GM12873 (cell line): ENCODE data around the gene RHOC.

ENCODE experiments used
- TF ChIP-seq, protein P1 (sequence below): IDR thresholded peaks from 2 replicates; pipeline ENCODE4 v1.5.1; 2012; ENCODE audit warnings: low read depth, mild to moderate bottlenecking, moderate library complexity, low read length, control low read depth; ENCODE audit not compliant: insufficient read depth; ENCODE audit errors: missing control alignments

RHOC gene

DNA sequence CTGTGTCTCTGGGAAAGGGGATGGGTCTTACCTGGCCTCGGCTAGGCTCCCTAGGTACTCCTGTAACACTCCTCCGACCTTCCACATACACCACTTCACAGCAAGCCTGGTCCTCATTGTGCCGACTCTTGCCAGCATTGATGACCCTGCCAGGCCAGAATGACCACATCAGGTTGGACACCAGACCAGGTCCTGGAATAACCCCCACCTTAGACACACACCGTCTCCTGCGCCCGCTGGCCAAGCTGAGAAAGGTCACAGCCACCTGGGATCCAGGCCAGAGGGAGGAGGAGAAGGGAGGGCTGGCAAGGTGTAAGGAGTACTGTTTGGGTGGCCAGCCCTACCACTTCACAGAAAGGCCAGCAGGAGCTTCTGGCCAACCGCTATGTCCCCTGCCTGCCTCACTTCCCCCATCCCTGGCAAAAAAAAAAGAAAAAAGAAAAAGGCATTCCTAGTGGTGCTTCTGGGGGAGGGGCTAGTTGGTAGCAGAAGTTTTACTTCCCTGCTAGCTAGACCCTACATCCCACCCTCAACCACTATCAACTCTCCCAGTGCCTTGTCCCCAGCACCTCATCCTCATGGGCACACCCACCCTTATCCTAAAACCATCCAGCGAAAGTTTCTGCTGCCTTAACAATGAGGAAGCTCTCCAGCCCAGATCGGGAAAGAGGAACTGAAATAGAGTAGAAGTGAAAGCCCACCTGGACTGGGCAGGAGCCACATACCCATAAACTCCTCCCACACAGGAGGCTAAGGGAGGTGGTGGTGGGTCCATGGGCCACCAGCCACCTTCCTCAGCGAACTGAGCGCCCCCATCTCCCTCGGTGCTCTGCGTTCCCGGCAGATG, 6.8 kb upstream of the RHOC start:
- TF ChIP-seq, protein P1, sequence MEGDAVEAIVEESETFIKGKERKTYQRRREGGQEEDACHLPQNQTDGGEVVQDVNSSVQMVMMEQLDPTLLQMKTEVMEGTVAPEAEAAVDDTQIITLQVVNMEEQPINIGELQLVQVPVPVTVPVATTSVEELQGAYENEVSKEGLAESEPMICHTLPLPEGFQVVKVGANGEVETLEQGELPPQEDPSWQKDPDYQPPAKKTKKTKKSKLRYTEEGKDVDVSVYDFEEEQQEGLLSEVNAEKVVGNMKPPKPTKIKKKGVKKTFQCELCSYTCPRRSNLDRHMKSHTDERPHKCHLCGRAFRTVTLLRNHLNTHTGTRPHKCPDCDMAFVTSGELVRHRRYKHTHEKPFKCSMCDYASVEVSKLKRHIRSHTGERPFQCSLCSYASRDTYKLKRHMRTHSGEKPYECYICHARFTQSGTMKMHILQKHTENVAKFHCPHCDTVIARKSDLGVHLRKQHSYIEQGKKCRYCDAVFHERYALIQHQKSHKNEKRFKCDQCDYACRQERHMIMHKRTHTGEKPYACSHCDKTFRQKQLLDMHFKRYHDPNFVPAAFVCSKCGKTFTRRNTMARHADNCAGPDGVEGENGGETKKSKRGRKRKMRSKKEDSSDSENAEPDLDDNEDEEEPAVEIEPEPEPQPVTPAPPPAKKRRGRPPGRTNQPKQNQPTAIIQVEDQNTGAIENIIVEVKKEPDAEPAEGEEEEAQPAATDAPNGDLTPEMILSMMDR, result no peak

DNA sequence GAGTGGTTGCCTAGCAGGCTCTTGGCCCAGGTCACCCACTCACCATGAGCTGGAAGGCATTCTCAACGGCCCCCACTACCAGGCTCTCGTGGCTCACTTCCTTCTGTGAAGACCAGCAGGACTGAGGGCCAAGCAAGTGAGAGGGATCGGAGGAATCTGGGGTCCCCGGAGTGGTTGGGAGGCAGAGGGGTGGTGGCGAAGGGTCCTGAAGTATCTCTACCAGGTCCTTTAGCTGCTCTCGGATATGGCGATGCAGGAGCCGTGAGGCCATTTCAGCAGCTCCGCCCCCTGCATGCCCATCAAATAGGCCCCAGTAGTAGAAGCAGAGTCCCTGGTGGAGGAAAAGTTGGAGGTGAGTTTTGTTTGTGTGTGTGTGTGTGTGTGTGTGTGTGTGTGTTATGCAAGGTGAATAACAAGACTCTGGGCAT, 5.8 kb upstream of the RHOC start:
- TF ChIP-seq, protein P1, result no peak

DNA sequence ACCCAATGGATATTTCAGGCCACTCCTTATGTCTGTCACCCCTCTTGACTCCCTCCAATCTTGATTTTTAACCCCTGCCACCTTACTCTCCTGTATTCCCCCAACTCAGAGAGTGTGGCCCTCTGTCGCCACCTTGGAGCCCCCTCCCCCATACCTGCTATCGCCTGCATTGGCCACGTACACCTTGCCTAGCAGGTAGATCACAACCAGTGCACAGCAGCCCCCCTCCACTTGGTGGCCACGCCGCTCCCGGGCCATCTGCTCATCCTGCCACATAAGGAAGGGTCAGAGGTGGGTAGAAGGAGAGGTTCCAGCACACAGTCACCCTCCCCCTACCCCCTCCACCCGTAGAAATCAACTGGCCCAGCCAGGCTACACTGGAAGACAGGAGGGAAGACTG, 5.3 kb upstream of the RHOC start:
- TF ChIP-seq, protein P1, result no peak

DNA sequence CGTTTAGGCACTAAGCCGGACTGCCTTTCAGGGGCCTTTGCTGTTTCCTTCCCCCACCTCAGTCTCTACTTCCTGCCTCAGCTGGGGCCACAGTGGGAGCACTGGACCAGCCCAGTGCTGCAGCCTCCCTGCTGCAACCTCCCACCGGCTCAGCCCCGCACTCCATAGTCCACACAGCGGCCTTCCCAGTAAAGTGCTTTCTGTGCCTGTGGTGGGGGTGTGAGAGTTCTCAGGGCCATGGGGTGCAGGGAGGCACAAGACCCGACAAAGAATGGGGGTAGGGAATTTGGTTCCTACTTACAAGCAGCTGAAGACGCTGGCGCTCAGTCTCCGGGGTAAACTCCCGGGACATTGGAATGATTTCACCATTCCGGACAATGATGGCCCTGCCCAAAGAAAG, 4.7 kb upstream of the RHOC start:
- TF ChIP-seq, protein P1, result no peak

DNA sequence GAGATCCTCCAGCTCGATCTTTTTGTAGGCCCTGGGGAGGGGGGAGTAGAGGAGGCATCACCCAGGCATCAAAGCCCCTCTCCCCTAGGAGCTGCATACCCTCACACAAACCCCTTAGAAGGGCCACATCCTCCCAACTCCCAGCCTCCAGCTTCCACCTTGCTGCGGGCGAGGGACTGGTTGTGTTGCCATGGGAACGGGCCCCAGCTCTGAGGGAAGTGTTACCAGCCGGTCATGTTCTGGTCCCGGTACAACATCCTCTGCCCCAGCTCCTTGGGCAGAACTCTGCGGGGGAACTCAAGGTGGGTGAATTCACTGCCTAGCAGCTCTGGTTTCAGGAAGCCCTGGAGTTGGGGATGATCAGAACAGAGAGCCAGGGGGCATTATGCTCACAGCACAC, 4.1 kb upstream of the RHOC start:
- TF ChIP-seq, protein P1, result no peak

DNA sequence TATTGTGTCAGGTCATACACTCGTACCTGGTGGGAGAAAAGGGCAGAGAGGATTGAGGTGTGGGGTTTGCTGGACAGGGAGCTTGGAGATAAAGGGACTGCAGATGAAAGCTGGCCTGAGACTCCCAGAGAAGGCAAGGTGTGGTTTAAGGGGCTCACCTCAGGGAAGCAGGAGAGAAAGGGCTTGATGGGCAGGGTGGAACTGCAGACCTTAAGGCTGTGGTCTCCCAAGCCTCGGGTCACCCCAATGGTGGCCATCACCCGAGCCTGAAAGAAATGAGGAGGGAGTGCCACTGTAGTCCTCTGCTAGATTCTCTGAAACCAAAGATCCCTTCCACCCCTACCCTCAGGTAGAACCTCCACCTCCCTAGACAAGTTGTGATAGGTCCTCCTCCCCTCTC, 3.7 kb upstream of the RHOC start:
- TF ChIP-seq, protein P1, result no peak

DNA sequence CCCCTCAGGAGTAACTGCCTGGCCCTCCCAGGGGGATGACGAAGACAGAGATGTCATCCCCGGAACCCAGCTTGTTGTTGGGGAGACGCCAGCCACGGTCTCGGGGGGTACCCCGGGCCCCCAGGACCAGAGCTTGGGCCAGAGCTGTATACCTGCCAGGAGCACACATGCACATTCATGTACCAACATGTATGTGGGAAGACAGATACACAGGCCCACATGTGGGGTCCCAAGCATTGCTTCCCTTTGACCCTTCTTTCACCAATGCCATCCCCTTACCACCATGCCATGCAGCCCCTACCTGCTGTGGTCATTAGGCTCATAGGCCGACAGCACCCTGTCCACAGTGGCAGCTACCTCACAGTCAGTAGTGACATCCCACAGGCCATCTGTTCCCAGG, 3.2 kb upstream of the RHOC start:
- TF ChIP-seq, protein P1, result no peak

DNA sequence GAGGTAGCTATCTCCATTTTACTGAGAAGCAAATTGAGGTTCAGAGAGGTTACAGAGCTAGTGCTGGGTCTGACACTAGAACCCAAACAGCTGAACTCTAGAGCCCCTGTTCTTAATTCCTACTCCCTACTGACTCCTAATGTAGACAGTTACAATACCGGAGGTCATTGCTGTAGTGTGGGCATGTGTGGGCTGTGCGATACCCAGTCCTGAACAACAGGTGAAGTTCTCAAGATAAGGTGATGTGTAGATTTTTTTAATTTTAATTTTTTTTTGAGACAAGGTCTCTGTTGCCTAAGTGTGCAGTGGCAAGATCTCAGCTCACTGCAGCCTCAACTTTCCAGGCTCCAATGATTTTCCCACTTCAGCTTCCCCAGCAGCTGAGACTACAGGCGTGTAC, 1.6 kb upstream of the RHOC start:
- TF ChIP-seq, protein P1, result no peak
